ENCODE measurements around the gene CCT5. TPM values are rescaled to one million over a fixed set of nuclear protein-coding genes. Genes with fewer than 3 reads are reported as not detected.
"Not testable (repeated sequence)": the region's sequence is repeated elsewhere in the genome, so short reads cannot be mapped to it uniquely, and the experiment has no call there.

Gene CCT5
- total RNA-seq, 1 donor from 2014 or later = 159 TPM

GRCh38 chr5:10265245-10266109 is 15.4 kb downstream of the CCT5 start:
- Mint-ChIP-seq H3K9me3 (ENCODE audit: unreplicated experiment) (no peaks in the 10 kb centered on the region), H3K4me3 (ENCODE audit: unreplicated experiment) (no peak overlapping the region), H3K36me3 (ENCODE audit: unreplicated experiment) (peaks cover 33% of the 10 kb centered on the region), H3K27ac (ENCODE audit: unreplicated experiment) (no peak overlapping the region), H3K27me3 (ENCODE audit: unreplicated experiment) (no peaks in the 10 kb centered on the region), H3K4me1 (ENCODE audit: unreplicated experiment) (peaks cover 19% of the 10 kb centered on the region)
- no peak for TF ChIP-seq CTCF (IDR thresholded peaks at IDR 0.05)
- no peak for DNase-seq (ENCODE audit: extremely low spot score, unreplicated experiment)

GRCh38 chr5:10266137-10266536 is 16.1 kb downstream of the CCT5 start:
- no peak for TF ChIP-seq CTCF (IDR thresholded peaks at IDR 0.05)
- H3K4me1 Mint-ChIP-seq (ENCODE audit: unreplicated experiment) = peaks cover 19% of the 10 kb centered on the region
- H3K36me3 Mint-ChIP-seq (ENCODE audit: unreplicated experiment) = peaks cover 30% of the 10 kb centered on the region
- H3K27me3 Mint-ChIP-seq (ENCODE audit: unreplicated experiment) = no peaks in the 10 kb centered on the region
- no peaks in the 10 kb centered on the region for H3K9me3 Mint-ChIP-seq (ENCODE audit: unreplicated experiment)
- no peak overlapping the region for H3K27ac Mint-ChIP-seq (ENCODE audit: unreplicated experiment)
- DNase-seq (ENCODE audit: extremely low spot score, unreplicated experiment) = no peak
- no peak overlapping the region for H3K4me3 Mint-ChIP-seq (ENCODE audit: unreplicated experiment)

- H3K36me3 Mint-ChIP-seq (ENCODE audit: unreplicated experiment) = peaks cover 27% of the 10 kb centered on the region
- DNase-seq (ENCODE audit: extremely low spot score, unreplicated experiment) = no peak
- no peak for TF ChIP-seq CTCF (IDR thresholded peaks at IDR 0.05)
- H3K27ac Mint-ChIP-seq (ENCODE audit: unreplicated experiment) = no peak overlapping the region
- peaks cover 19% of the 10 kb centered on the region for H3K4me1 Mint-ChIP-seq (ENCODE audit: unreplicated experiment)
- no peaks in the 10 kb centered on the region for H3K27me3 Mint-ChIP-seq (ENCODE audit: unreplicated experiment)
- H3K4me3 Mint-ChIP-seq (ENCODE audit: unreplicated experiment) = no peak overlapping the region
- H3K9me3 Mint-ChIP-seq (ENCODE audit: unreplicated experiment) = no peaks in the 10 kb centered on the region
Observed at GRCh38 chr5:10266839-10267238, 16.8 kb downstream of the CCT5 start.

GRCh38 chr5:10268100-10268499 is 18.0 kb downstream of the CCT5 start:
- no peak overlapping the region for H3K4me3 Mint-ChIP-seq (ENCODE audit: unreplicated experiment)
- peaks cover 22% of the 10 kb centered on the region for H3K4me1 Mint-ChIP-seq (ENCODE audit: unreplicated experiment)
- TF ChIP-seq CTCF (IDR thresholded peaks at IDR 0.05) = no peak
- no peaks in the 10 kb centered on the region for H3K27me3 Mint-ChIP-seq (ENCODE audit: unreplicated experiment)
- H3K27ac Mint-ChIP-seq (ENCODE audit: unreplicated experiment) = no peak overlapping the region
- peaks cover 17% of the 10 kb centered on the region for H3K36me3 Mint-ChIP-seq (ENCODE audit: unreplicated experiment)
- no peaks in the 10 kb centered on the region for H3K9me3 Mint-ChIP-seq (ENCODE audit: unreplicated experiment)
- DNase-seq (ENCODE audit: extremely low spot score, unreplicated experiment) = no peak

- DNase-seq (ENCODE audit: extremely low spot score, unreplicated experiment) = no peak
- Mint-ChIP-seq H3K9me3 (ENCODE audit: unreplicated experiment) (no peaks in the 10 kb centered on the region), H3K4me3 (ENCODE audit: unreplicated experiment) (no peak overlapping the region), H3K27me3 (ENCODE audit: unreplicated experiment) (no peaks in the 10 kb centered on the region), H3K4me1 (ENCODE audit: unreplicated experiment) (peaks cover 21% of the 10 kb centered on the region), H3K36me3 (ENCODE audit: unreplicated experiment) (peaks cover 1% of the 10 kb centered on the region), H3K27ac (ENCODE audit: unreplicated experiment) (no peak overlapping the region)
- TF ChIP-seq CTCF (IDR thresholded peaks at IDR 0.05) = no peak
Observed at GRCh38 chr5:10272053-10272874, 22.2 kb downstream of the CCT5 start.

- not testable (repeated sequence) for H3K27me3 Mint-ChIP-seq (ENCODE audit: unreplicated experiment); DNase-seq (ENCODE audit: extremely low spot score, unreplicated experiment); H3K27ac Mint-ChIP-seq (ENCODE audit: unreplicated experiment); H3K4me3 Mint-ChIP-seq (ENCODE audit: unreplicated experiment); H3K36me3 Mint-ChIP-seq (ENCODE audit: unreplicated experiment); H3K9me3 Mint-ChIP-seq (ENCODE audit: unreplicated experiment)
- peaks cover 17% of the 10 kb centered on the region for H3K4me1 Mint-ChIP-seq (ENCODE audit: unreplicated experiment)
Observed at GRCh38 chr5:10272875-10273209, 22.8 kb downstream of the CCT5 start.
